ENCODE data around the gene BRSK2. TPM values are rescaled to one million over a fixed set of nuclear protein-coding genes. Genes with fewer than 3 reads are reported as not detected.

The BRSK2 gene
- total and polyA plus RNA-seq, 9 of the 15 experiments (the other 6 are each of a cell fraction or from before 2014, with no cell fraction given), result 0.06 to 0.52 (median 0.18) TPM; not detected in 5

DNA sequence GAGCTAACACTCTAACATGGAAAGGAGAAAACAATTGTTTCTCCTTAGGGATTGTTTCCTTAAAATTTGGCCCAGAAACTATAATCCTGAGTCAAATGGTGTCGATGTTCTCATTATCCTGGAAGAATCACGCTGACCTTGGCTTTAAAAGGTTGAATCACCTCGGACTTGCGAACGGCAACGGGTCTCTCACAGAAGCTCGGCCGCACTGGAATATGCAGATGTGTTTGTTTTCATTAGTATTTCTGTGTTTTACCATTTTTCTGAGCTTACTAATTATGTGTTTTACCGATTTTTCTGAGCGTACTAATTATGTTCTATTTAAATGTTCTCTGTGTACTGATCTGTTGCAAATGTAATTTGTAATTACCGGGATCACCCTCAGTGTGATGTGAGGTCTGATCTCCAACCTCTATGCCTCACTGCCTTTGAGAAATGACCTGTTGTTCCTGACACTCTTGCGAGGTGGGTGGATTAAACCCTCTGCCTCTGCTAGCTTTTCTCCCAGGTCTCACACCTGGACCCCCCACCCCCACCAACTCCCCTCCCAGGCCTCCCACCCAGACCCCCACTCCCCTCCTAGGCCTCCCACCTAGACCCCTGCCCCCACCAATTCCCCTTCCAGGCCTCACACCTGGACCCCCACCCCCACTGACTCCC, 38.3 kb upstream of the BRSK2 start (continued):
- TF ChIP-seq RBM39 (optimal IDR thresholded peaks at IDR 0.05; ENCODE audit: low read depth, low read length) (no peak), TRIM24 (IDR thresholded peaks at IDR 0.05) (no peak), KDM5B (IDR thresholded peaks at IDR 0.05; ENCODE audit: insufficient replicate concordance, low read depth, low read length) (peak; percentile 78), MAFG (tag; conservative IDR thresholded peaks at IDR 0.05) (no peak), RB1 (IDR thresholded peaks at IDR 0.05; ENCODE audit: low read depth) (no peak), NFATC3 (IDR thresholded peaks at IDR 0.05) (no peak), EGR1 (conservative IDR thresholded peaks at IDR 0.05) (no peak), KAT7 (CRISPR knock-in tag; IDR thresholded peaks at IDR 0.05; ENCODE audit: borderline replicate concordance) (no peak), SMAD4 (CRISPR knock-in tag; conservative IDR thresholded peaks at IDR 0.05) (no peak), POLR2A (conservative IDR thresholded peaks at IDR 0.05) (peak; percentile 99), PML (IDR thresholded peaks at IDR 0.05; ENCODE audit: low read length) (peak; percentile 95), WHSC1 (IDR thresholded peaks at IDR 0.05; ENCODE audit: low read length) (no peak), SMAD1 (IDR thresholded peaks at IDR 0.05; ENCODE audit: low read depth, low read length, partially characterized antibody) (peak; percentile 76), EP300 (IDR thresholded peaks at IDR 0.05; ENCODE audit: low read length) (no peak), KAT8 (IDR thresholded peaks at IDR 0.05; ENCODE audit: low read depth) (no peak), TCFL5 (CRISPR knock-in tag; conservative IDR thresholded peaks at IDR 0.05) (no peak), HDAC2 (IDR thresholded peaks at IDR 0.05) (no peak), HOXB6 (CRISPR knock-in tag; IDR thresholded peaks at IDR 0.05; ENCODE audit: borderline replicate concordance) (no peak)
- TF ChIP-seq, protein P1, sequence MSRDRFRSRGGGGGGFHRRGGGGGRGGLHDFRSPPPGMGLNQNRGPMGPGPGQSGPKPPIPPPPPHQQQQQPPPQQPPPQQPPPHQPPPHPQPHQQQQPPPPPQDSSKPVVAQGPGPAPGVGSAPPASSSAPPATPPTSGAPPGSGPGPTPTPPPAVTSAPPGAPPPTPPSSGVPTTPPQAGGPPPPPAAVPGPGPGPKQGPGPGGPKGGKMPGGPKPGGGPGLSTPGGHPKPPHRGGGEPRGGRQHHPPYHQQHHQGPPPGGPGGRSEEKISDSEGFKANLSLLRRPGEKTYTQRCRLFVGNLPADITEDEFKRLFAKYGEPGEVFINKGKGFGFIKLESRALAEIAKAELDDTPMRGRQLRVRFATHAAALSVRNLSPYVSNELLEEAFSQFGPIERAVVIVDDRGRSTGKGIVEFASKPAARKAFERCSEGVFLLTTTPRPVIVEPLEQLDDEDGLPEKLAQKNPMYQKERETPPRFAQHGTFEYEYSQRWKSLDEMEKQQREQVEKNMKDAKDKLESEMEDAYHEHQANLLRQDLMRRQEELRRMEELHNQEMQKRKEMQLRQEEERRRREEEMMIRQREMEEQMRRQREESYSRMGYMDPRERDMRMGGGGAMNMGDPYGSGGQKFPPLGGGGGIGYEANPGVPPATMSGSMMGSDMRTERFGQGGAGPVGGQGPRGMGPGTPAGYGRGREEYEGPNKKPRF (IDR thresholded peaks at IDR 0.05; ENCODE audit: low read depth, low read length), result no peak
- TF ChIP-seq, protein P2, sequence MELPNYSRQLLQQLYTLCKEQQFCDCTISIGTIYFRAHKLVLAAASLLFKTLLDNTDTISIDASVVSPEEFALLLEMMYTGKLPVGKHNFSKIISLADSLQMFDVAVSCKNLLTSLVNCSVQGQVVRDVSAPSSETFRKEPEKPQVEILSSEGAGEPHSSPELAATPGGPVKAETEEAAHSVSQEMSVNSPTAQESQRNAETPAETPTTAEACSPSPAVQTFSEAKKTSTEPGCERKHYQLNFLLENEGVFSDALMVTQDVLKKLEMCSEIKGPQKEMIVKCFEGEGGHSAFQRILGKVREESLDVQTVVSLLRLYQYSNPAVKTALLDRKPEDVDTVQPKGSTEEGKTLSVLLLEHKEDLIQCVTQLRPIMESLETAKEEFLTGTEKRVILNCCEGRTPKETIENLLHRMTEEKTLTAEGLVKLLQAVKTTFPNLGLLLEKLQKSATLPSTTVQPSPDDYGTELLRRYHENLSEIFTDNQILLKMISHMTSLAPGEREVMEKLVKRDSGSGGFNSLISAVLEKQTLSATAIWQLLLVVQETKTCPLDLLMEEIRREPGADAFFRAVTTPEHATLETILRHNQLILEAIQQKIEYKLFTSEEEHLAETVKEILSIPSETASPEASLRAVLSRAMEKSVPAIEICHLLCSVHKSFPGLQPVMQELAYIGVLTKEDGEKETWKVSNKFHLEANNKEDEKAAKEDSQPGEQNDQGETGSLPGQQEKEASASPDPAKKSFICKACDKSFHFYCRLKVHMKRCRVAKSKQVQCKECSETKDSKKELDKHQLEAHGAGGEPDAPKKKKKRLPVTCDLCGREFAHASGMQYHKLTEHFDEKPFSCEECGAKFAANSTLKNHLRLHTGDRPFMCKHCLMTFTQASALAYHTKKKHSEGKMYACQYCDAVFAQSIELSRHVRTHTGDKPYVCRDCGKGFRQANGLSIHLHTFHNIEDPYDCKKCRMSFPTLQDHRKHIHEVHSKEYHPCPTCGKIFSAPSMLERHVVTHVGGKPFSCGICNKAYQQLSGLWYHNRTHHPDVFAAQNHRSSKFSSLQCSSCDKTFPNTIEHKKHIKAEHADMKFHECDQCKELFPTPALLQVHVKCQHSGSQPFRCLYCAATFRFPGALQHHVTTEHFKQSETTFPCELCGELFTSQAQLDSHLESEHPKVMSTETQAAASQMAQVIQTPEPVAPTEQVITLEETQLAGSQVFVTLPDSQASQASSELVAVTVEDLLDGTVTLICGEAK (IDR thresholded peaks at IDR 0.05), result no peak
- TF ChIP-seq, protein P2 (CRISPR knock-in tag; IDR thresholded peaks at IDR 0.05), result no peak

Data from K562 (cell line).